Measurements from ENCODE around the gene FNDC3B.

GRCh38 chr3:172113710-172114109 lies 74.3 kb downstream of the FNDC3B start:
- TF ChIP-seq CTCF (IDR thresholded peaks at IDR 0.05): no peak
- TF ChIP-seq POLR2A (IDR thresholded peaks at IDR 0.05): no peak
- TF ChIP-seq POLR2AphosphoS5 (IDR thresholded peaks at IDR 0.05): no peak

Data from suprapubic skin (tissue), 4 donors.